ENCODE data around the gene PRKAR1B.

DNA sequence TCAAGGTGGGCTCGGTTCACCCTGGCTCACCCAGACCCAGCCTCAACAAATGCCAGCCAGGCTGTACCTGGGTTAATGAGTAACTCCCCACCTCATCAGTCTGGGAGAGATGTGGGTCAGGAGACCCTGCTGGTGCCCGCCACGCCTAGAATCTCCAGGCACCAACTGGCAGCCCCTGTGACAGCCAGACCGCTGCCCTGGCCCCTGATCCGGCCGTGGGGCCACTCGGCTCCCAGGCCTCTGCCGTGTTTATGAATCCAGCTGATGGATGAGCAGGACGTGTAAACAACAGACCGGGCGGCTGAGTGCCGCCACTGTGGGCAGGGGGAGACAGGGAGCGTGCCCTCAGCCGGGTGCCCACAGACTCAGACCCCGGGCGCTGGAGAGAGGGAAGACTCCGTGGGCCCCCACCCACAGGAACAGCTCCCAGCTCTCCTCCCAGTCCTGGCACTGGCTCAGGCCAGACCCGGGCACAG, 173.4 kb downstream of the PRKAR1B start:
- TF ChIP-seq POLR2A (IDR thresholded peaks at IDR 0.05) (no peak), EP300 (IDR thresholded peaks at IDR 0.05) (no peak)
